Panc1 (cell line): ENCODE results near the gene VIPR2.

Experiments
- POLR2AphosphoS5 ChIP-seq: IDR thresholded peaks from 2 replicates; pipeline ENCODE4 v1.6.1; 2012; ENCODE audit warnings: mild to moderate bottlenecking, low read depth, low read length, moderate library complexity
- TF ChIP-seq, protein P1 (sequence below): fragments of 450-650 bp; IDR thresholded peaks from 2 replicates; pipeline ENCODE4 v1.5.1; 2017; ENCODE audit warnings: mild to moderate bottlenecking
- TF ChIP-seq, protein P2 (sequence below), 2 experiments: IDR thresholded peaks; 2 replicates each; pipeline ENCODE4 v1.6.1; 2011 to 2012; ENCODE audit warnings: low read depth in 2 of 2, control low read depth in 1 of 2, low read length in 1 of 2, mild to moderate bottlenecking in 1 of 2, moderate library complexity in 1 of 2; ENCODE audit not compliant: insufficient read depth in 1 of 2

- TF ChIP-seq, protein P1, sequence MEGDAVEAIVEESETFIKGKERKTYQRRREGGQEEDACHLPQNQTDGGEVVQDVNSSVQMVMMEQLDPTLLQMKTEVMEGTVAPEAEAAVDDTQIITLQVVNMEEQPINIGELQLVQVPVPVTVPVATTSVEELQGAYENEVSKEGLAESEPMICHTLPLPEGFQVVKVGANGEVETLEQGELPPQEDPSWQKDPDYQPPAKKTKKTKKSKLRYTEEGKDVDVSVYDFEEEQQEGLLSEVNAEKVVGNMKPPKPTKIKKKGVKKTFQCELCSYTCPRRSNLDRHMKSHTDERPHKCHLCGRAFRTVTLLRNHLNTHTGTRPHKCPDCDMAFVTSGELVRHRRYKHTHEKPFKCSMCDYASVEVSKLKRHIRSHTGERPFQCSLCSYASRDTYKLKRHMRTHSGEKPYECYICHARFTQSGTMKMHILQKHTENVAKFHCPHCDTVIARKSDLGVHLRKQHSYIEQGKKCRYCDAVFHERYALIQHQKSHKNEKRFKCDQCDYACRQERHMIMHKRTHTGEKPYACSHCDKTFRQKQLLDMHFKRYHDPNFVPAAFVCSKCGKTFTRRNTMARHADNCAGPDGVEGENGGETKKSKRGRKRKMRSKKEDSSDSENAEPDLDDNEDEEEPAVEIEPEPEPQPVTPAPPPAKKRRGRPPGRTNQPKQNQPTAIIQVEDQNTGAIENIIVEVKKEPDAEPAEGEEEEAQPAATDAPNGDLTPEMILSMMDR, result no peak
- TF ChIP-seq POLR2AphosphoS5, result no peak
- TF ChIP-seq, protein P2, sequence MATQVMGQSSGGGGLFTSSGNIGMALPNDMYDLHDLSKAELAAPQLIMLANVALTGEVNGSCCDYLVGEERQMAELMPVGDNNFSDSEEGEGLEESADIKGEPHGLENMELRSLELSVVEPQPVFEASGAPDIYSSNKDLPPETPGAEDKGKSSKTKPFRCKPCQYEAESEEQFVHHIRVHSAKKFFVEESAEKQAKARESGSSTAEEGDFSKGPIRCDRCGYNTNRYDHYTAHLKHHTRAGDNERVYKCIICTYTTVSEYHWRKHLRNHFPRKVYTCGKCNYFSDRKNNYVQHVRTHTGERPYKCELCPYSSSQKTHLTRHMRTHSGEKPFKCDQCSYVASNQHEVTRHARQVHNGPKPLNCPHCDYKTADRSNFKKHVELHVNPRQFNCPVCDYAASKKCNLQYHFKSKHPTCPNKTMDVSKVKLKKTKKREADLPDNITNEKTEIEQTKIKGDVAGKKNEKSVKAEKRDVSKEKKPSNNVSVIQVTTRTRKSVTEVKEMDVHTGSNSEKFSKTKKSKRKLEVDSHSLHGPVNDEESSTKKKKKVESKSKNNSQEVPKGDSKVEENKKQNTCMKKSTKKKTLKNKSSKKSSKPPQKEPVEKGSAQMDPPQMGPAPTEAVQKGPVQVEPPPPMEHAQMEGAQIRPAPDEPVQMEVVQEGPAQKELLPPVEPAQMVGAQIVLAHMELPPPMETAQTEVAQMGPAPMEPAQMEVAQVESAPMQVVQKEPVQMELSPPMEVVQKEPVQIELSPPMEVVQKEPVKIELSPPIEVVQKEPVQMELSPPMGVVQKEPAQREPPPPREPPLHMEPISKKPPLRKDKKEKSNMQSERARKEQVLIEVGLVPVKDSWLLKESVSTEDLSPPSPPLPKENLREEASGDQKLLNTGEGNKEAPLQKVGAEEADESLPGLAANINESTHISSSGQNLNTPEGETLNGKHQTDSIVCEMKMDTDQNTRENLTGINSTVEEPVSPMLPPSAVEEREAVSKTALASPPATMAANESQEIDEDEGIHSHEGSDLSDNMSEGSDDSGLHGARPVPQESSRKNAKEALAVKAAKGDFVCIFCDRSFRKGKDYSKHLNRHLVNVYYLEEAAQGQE (IDR thresholded peaks at IDR 0.05; ENCODE audit: insufficient read depth in 1 of 2, low read depth in 2 of 2, low read length in 1 of 2), result no peak
These were observed 118.2 kb downstream of the VIPR2 start for GRCh38 chr7:159026271-159027055.
